BJ (cell line): ENCODE results near the gene FUT7. TPM values are rescaled to one million over a fixed set of nuclear protein-coding genes. Genes with fewer than 3 reads are reported as not detected.
"Not testable (repeated sequence)": the region's sequence is repeated elsewhere in the genome, so short reads cannot be mapped to it uniquely, and the experiment has no call there.

Experiments
- CTCF ChIA-PET: fragments of 350-600 bp; formaldehyde crosslinking; extraction: SDS; loops from one replicate; lab custom pipeline; 2021; ENCODE audit warnings: antibody characterized with exemption, inconsistent platforms; lab: Yijun Ruan, JAX
- POLR2A ChIA-PET: fragments of 300-600 bp; sonication (Branson Sonifier 250); formaldehyde crosslinking; extraction: SDS; loops from one replicate; lab custom pipeline; 2021; ENCODE audit warnings: antibody characterized with exemption; lab: Charles Lee
- DNase-seq: peaks from one replicate; pipeline ENCODE4 v3.0.0-alpha.2; 2011; ENCODE audit warnings: low read depth
- H3K27me3 ChIP-seq: 2 replicates; pipeline ENCODE4 v1.6.0; 2011; ENCODE audit warnings: low read length; ENCODE audit not compliant: control insufficient read depth, insufficient read depth
- H3K36me3 ChIP-seq: 2 replicates; pipeline ENCODE4 v1.5.1; 2011; ENCODE audit warnings: low read length; ENCODE audit not compliant: control insufficient read depth, insufficient read depth
- H3K4me3 ChIP-seq: 2 replicates; pipeline ENCODE4 v1.5.1; 2011; ENCODE audit warnings: low read depth, mild to moderate bottlenecking, control low read depth, low read length
- polyA plus RNA-seq: library from polyadenylated mRNA; depleted of rRNA; stranded (reverse); fragments of >200 nt; gene quantifications from 2 replicates; pipeline ENCODE4 v1.2.3, GENCODE V29; 2011
- TF ChIP-seq, protein P1 (sequence below): IDR thresholded peaks from 2 replicates; pipeline ENCODE4 v1.5.1; 2011; ENCODE audit warnings: low read depth, mild to moderate bottlenecking, control low read depth, inconsistent platforms, low read length, moderate library complexity; ENCODE audit not compliant: insufficient read depth

The FUT7 gene
- polyA plus RNA-seq, 1 experiment: not detected

DNA sequence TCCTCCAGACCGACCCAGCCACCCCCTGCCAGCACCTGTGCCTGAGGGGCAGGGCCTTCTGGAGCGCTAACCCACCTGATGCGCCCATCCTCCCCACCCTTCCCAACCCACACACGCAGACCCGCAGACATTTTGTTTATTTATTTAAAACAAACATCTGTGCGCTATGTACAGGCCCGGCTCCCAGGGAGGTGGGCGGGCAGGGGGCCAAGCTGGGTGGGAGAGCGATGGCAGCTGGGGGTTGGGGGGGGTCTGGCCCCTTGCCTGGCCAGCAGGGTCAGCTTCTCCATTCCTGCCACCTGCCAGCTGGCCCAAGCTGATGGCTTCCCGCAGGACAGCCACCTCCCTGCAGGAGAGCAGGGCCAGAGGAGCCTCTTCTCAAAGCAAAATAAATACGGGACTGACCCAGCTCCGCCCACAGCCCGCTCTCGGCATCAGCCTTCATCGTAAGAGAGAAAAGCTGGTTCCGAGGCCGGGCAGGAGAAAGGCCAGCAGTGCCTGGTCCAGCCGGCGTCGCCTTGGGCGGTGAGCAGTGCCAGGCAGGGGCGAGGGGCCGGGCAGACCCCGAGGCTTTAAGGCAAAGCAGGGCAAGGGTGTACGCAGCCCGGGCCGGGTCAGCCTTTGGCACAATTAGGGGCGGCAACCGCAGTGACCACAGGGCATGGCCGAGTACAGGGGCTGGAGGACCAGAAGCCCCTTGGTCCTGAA, 24.6 kb downstream of the FUT7 start:
- H3K27me3 ChIP-seq: no peaks in the 10 kb centered on the region
- no peak overlapping the region for H3K4me3 ChIP-seq
- TF ChIP-seq, protein P1, sequence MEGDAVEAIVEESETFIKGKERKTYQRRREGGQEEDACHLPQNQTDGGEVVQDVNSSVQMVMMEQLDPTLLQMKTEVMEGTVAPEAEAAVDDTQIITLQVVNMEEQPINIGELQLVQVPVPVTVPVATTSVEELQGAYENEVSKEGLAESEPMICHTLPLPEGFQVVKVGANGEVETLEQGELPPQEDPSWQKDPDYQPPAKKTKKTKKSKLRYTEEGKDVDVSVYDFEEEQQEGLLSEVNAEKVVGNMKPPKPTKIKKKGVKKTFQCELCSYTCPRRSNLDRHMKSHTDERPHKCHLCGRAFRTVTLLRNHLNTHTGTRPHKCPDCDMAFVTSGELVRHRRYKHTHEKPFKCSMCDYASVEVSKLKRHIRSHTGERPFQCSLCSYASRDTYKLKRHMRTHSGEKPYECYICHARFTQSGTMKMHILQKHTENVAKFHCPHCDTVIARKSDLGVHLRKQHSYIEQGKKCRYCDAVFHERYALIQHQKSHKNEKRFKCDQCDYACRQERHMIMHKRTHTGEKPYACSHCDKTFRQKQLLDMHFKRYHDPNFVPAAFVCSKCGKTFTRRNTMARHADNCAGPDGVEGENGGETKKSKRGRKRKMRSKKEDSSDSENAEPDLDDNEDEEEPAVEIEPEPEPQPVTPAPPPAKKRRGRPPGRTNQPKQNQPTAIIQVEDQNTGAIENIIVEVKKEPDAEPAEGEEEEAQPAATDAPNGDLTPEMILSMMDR: no peak
- CTCF ChIA-PET: interaction anchor here (0.8 to 2.3 kb wide), 4 partner anchors 10 to 57 kb away, joined by 3 to 9 read pairs (median 3); partner anchors contain the start of gene ABCA2
- peaks cover 7% of the 10 kb centered on the region for H3K36me3 ChIP-seq
- POLR2A ChIA-PET: interaction anchor here (0.5 kb wide), 1 partner anchor 8 kb away, joined by 3 read pairs; no protein-coding TSS in a partner anchor
- DNase-seq: no peak

DNA sequence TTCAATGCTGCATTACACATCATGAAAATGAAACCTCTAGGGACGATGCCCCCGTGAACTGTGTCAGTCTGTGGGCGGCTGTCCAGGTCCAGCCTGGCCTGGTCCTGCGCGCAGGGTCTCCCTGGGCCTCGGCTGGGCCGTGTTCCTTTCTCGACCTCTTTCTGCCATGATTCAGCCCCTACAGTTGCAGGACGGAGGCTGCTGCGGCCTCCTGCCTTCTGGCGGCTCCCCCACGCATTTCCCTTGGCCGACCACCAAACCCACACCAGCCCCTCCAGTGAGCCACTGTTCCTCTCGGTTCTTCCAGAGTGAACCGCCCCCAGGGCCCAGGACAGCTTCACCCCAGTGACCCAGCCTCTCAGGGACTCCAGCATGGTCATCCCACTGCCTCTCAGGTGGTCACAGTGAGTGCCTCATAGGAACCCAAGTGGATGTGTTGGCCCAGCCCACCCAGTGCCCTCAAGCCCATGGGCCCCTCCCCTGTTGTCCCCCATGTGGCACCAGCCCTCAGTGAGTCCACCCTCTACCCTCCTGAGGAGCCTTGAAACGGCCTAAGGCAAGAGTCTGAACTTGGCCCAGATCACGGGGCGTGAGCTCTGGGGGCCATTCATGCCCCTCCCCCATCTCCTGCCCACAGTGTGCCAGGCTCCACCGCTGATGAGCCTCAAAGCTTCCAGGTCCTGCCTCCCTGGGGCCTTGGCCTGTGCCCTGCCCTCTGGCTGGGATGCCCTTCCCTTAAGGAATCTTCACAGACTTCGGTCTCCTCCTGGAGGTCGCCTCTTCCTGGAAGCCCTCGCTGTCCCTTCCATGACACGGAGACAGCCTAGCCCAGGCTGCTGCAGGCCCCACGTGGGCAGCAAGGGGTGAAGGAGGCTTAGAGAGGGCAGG, 25.5 kb downstream of the FUT7 start:
- H3K36me3 ChIP-seq: peaks cover 6% of the 10 kb centered on the region
- no peak for DNase-seq
- ChIA-PET POLR2A (no interaction called here), CTCF (interaction anchor here (1.2 to 4.9 kb wide), 3 partner anchors 23 to 57 kb away, joined by 3 to 18 read pairs (median 9); partner anchors contain the start of gene ABCA2)
- no peak overlapping the region for H3K4me3 ChIP-seq
- no peaks in the 10 kb centered on the region for H3K27me3 ChIP-seq
- TF ChIP-seq, protein P1: no peak

DNA sequence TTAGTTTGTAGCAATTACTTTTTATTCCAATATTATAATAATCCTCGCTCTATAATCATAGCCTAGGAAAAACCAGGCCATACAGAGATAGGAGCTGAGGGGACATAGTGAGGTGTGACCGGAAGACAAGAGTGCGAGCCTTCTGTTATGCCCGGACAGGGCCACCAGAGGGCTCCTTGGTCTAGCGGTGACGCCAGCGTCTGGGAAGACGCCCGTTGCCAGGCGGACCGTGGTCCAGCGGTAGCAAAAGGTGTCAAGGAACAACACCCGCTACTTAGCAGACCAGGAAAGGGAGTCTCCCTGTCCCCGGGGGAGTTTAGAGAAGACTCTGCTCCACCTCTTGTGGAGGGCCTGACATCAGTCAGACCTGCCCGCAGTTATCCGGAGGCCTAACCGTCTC, 27.6 kb downstream of the FUT7 start:
- DNase-seq, H3K27me3 ChIP-seq, POLR2A ChIA-PET, H3K36me3 ChIP-seq, H3K4me3 ChIP-seq: not testable (repeated sequence)
- TF ChIP-seq, protein P1: peak; percentile 37; the same call in 1 of the 2 replicates
- CTCF ChIA-PET: interaction anchor here (0.7 to 4.9 kb wide), 4 partner anchors 8 to 45 kb away, joined by 3 to 18 read pairs (median 3); partner anchors contain the start of gene CLIC3

DNA sequence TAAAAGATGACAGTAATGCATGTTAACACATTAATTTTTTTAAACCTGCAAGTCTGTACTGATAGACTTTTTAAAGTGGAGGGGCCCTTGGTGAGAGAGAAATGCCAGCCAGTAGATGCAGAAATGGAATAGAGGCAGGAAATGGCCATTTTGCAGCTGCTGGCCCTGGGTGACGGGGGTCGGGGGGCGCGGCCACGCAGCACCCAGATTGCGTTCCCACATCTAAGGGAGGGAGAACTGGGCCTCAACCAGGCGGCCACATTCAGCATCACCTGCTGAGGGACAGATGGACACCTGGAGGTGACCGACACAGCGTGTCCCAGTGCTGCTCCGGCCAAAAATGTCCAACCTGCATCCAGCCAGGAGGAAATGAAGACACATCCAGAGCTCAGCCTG, 29.2 kb downstream of the FUT7 start:
- ChIA-PET POLR2A (no interaction called here), CTCF (interaction anchor here (1.1 to 4.9 kb wide), 5 partner anchors 10 to 95 kb away, joined by 3 to 18 read pairs (median 4); partner anchors contain the start of gene PAXX)
- Histone ChIP-seq H3K4me3 (no peak overlapping the region), H3K36me3 (no peaks in the 10 kb centered on the region), H3K27me3 (no peaks in the 10 kb centered on the region)
- TF ChIP-seq, protein P1: no peak
- no peak for DNase-seq
